K562 (cell line): ENCODE measurements around the gene CSNK1G1. TPM values are rescaled to one million over a fixed set of nuclear protein-coding genes. Genes with fewer than 3 reads are reported as not detected.
A peak's percentile ranks its signal among the peaks of the same experiment; 100 is the strongest.

Source experiments
- EP300 ChIP-seq: IDR thresholded peaks from 2 replicates; pipeline ENCODE4 v1.6.1; 2012; ENCODE audit warnings: low read length, improper control_type of control experiment
- MYC ChIP-seq, 2 experiments: fragments of 250-450 bp in 1 of 2; sonication (Bioruptor Pico) in 1 of 2; IDR thresholded peaks; 2 replicates each; pipeline versions ENCODE4 v1.5.1 to v1.6.1; 2012 to 2021; ENCODE audit warnings: low read depth in 2 of 2, borderline replicate concordance in 1 of 2, improper control_type of control experiment in 1 of 2, low read length in 1 of 2, mild to moderate bottlenecking in 1 of 2, moderate library complexity in 1 of 2
- NCOR1 ChIP-seq: fragments of 450-650 bp; IDR thresholded peaks from 2 replicates; pipeline ENCODE4 v1.6.1; 2016; ENCODE audit warnings: mild to moderate bottlenecking, moderate library complexity
- NFIX ChIP-seq: fragments of 250-450 bp; sonication (Bioruptor Pico); IDR thresholded peaks from 2 replicates; pipeline ENCODE4 v1.4.0; 2020; ENCODE audit warnings: low read depth, mild to moderate bottlenecking, moderate library complexity
- POLR2H ChIP-seq: IDR thresholded peaks from 2 replicates; pipeline ENCODE4 v1.6.1; 2016; ENCODE audit warnings: missing genetic modification characterization, low read depth, mild to moderate bottlenecking, control low read depth, missing compliant biosample characterization, moderate library complexity
- TEAD2 ChIP-seq: fragments of 450-650 bp; IDR thresholded peaks from 2 replicates; pipeline ENCODE4 v1.6.1; 2016; ENCODE audit warnings: missing genetic modification characterization, control low read depth, missing compliant biosample characterization
- ZBTB2 ChIP-seq: fragments of 450-650 bp; IDR thresholded peaks from 2 replicates; pipeline ENCODE4 v1.6.1; 2016; ENCODE audit warnings: antibody characterized with exemption
- polyA plus RNA-seq, 8 experiments: library from polyadenylated mRNA; depleted of rRNA in 4 of 8; stranded (reverse) in 5 of 8; unstranded in 3 of 8; fragments of >200 nt; fragmentation: Nextera tagmentation in 2 of 8; fragmentation: Illumina TruSeq in 1 of 8; extraction: Ambion mirVana in 2 of 8; extraction: Trizol in 1 of 8; gene quantifications; 2 replicates each; pipeline versions ENCODE4 v1.2.1 to v1.2.3, GENCODE V29; 2011 to 2014; ENCODE audit warnings: inconsistent platforms in 1 of 8, missing spikeins in 1 of 8
- total RNA-seq, 7 experiments: library from RNA; depleted of rRNA in 6 of 7; stranded (reverse); fragments of >200 nt in 6 of 7; fragmentation: Illumina TruSeq in 2 of 7; extraction: Trizol in 2 of 7; gene quantifications; 2 replicates each; pipeline versions ENCODE4 v1.2.1 to v1.2.3, GENCODE V29; 2011 to 2021; ENCODE audit warnings: low replicate concordance in 1 of 7
- TF ChIP-seq, protein P1 (sequence below): fragments of 450-650 bp; IDR thresholded peaks from 2 replicates; pipeline ENCODE4 v1.6.1; 2016; ENCODE audit warnings: mild to moderate bottlenecking, moderate library complexity
- TF ChIP-seq, protein P2 (sequence below): fragments of 200-800 bp; sonication (Bioruptor generic); IDR thresholded peaks from 2 replicates; pipeline ENCODE4 v1.6.1; 2017; ENCODE audit warnings: missing genetic modification characterization, missing compliant biosample characterization

Gene CSNK1G1
- total and polyA plus RNA-seq, 9 of the 15 experiments (the other 6 are each of a cell fraction or from before 2014, with no cell fraction given), result 4.5 to 18.5 (median 9.5) TPM

GRCh38 chr15:64246364-64247189 lies 109.4 kb downstream of the CSNK1G1 start (continued):
- TF ChIP-seq, protein P1, sequence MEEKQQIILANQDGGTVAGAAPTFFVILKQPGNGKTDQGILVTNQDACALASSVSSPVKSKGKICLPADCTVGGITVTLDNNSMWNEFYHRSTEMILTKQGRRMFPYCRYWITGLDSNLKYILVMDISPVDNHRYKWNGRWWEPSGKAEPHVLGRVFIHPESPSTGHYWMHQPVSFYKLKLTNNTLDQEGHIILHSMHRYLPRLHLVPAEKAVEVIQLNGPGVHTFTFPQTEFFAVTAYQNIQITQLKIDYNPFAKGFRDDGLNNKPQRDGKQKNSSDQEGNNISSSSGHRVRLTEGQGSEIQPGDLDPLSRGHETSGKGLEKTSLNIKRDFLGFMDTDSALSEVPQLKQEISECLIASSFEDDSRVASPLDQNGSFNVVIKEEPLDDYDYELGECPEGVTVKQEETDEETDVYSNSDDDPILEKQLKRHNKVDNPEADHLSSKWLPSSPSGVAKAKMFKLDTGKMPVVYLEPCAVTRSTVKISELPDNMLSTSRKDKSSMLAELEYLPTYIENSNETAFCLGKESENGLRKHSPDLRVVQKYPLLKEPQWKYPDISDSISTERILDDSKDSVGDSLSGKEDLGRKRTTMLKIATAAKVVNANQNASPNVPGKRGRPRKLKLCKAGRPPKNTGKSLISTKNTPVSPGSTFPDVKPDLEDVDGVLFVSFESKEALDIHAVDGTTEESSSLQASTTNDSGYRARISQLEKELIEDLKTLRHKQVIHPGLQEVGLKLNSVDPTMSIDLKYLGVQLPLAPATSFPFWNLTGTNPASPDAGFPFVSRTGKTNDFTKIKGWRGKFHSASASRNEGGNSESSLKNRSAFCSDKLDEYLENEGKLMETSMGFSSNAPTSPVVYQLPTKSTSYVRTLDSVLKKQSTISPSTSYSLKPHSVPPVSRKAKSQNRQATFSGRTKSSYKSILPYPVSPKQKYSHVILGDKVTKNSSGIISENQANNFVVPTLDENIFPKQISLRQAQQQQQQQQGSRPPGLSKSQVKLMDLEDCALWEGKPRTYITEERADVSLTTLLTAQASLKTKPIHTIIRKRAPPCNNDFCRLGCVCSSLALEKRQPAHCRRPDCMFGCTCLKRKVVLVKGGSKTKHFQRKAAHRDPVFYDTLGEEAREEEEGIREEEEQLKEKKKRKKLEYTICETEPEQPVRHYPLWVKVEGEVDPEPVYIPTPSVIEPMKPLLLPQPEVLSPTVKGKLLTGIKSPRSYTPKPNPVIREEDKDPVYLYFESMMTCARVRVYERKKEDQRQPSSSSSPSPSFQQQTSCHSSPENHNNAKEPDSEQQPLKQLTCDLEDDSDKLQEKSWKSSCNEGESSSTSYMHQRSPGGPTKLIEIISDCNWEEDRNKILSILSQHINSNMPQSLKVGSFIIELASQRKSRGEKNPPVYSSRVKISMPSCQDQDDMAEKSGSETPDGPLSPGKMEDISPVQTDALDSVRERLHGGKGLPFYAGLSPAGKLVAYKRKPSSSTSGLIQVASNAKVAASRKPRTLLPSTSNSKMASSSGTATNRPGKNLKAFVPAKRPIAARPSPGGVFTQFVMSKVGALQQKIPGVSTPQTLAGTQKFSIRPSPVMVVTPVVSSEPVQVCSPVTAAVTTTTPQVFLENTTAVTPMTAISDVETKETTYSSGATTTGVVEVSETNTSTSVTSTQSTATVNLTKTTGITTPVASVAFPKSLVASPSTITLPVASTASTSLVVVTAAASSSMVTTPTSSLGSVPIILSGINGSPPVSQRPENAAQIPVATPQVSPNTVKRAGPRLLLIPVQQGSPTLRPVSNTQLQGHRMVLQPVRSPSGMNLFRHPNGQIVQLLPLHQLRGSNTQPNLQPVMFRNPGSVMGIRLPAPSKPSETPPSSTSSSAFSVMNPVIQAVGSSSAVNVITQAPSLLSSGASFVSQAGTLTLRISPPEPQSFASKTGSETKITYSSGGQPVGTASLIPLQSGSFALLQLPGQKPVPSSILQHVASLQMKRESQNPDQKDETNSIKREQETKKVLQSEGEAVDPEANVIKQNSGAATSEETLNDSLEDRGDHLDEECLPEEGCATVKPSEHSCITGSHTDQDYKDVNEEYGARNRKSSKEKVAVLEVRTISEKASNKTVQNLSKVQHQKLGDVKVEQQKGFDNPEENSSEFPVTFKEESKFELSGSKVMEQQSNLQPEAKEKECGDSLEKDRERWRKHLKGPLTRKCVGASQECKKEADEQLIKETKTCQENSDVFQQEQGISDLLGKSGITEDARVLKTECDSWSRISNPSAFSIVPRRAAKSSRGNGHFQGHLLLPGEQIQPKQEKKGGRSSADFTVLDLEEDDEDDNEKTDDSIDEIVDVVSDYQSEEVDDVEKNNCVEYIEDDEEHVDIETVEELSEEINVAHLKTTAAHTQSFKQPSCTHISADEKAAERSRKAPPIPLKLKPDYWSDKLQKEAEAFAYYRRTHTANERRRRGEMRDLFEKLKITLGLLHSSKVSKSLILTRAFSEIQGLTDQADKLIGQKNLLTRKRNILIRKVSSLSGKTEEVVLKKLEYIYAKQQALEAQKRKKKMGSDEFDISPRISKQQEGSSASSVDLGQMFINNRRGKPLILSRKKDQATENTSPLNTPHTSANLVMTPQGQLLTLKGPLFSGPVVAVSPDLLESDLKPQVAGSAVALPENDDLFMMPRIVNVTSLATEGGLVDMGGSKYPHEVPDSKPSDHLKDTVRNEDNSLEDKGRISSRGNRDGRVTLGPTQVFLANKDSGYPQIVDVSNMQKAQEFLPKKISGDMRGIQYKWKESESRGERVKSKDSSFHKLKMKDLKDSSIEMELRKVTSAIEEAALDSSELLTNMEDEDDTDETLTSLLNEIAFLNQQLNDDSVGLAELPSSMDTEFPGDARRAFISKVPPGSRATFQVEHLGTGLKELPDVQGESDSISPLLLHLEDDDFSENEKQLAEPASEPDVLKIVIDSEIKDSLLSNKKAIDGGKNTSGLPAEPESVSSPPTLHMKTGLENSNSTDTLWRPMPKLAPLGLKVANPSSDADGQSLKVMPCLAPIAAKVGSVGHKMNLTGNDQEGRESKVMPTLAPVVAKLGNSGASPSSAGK, result peak; percentile 98
- TF ChIP-seq POLR2H (tag), result peak; percentile 75
- peak; percentile 92 for TF ChIP-seq MYC (IDR thresholded peaks at IDR 0.05; ENCODE audit: low read depth, low read length)
- TF ChIP-seq MYC (CRISPR knock-in tag; IDR thresholded peaks at IDR 0.05; ENCODE audit: borderline replicate concordance, low read depth), result no peak
- TF ChIP-seq NFIX (CRISPR knock-in tag), result no peak
- TF ChIP-seq, protein P2, sequence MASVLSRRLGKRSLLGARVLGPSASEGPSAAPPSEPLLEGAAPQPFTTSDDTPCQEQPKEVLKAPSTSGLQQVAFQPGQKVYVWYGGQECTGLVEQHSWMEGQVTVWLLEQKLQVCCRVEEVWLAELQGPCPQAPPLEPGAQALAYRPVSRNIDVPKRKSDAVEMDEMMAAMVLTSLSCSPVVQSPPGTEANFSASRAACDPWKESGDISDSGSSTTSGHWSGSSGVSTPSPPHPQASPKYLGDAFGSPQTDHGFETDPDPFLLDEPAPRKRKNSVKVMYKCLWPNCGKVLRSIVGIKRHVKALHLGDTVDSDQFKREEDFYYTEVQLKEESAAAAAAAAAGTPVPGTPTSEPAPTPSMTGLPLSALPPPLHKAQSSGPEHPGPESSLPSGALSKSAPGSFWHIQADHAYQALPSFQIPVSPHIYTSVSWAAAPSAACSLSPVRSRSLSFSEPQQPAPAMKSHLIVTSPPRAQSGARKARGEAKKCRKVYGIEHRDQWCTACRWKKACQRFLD, result peak; percentile 92
- no peak for TF ChIP-seq TEAD2 (tag)
- peak; percentile 26; the same call in 1 of the 2 replicates for TF ChIP-seq NCOR1
- TF ChIP-seq ZBTB2, result peak; percentile 55; the same call in 1 of the 2 replicates
- TF ChIP-seq EP300, result peak; percentile 81
